Keratinocyte (primary cell): ENCODE data around the gene GIMAP8. TPM values are rescaled to one million over a fixed set of nuclear protein-coding genes. Genes with fewer than 3 reads are reported as not detected.
A peak's percentile ranks its signal among the peaks of the same experiment; 100 is the strongest.

Source experiments
- DNase-seq: peaks from one replicate; pipeline ENCODE4 v3.0.0-alpha.2; 2011; ENCODE audit warnings: low read depth, missing footprints, low spot score
- FAIRE-seq: peaks from 2 replicates; lab custom pipeline; 2011; peaks lifted over from hg19 to GRCh38; lab: Jason Lieb, UNC
- H2AFZ ChIP-seq: 2 replicates; pipeline ENCODE4 v1.6.0; 2012; ENCODE audit warnings: low read length, control low read depth, inconsistent platforms; ENCODE audit not compliant: control insufficient read depth
- H3K27ac ChIP-seq: 2 replicates; pipeline ENCODE4 v1.5.1; 2011; ENCODE audit warnings: low read length; ENCODE audit not compliant: control insufficient read depth, insufficient read depth
- H3K27me3 ChIP-seq: 3 replicates; pipeline ENCODE4 v1.6.0; 2011; ENCODE audit warnings: low read length; ENCODE audit not compliant: control insufficient read depth, insufficient read depth; ENCODE audit errors: extremely low read depth
- H3K36me3 ChIP-seq, 2 experiments: 2 replicates in 1 of 2; 3 replicates in 1 of 2; pipeline ENCODE4 v1.5.1; 2011; ENCODE audit warnings: low read length in 2 of 2, mild to moderate bottlenecking in 1 of 2; ENCODE audit not compliant: control insufficient read depth in 2 of 2, insufficient read depth in 2 of 2; ENCODE audit errors: extremely low read depth in 1 of 2
- H3K4me1 ChIP-seq: 3 replicates; pipeline ENCODE4 v1.5.1; 2011; ENCODE audit warnings: low read length; ENCODE audit not compliant: control insufficient read depth, insufficient read depth; ENCODE audit errors: extremely low read depth
- H3K4me2 ChIP-seq: 3 replicates; pipeline ENCODE4 v1.6.0; 2011; ENCODE audit warnings: low read depth, low read length; ENCODE audit not compliant: control insufficient read depth, insufficient read depth; ENCODE audit errors: extremely low read depth
- H3K4me3 ChIP-seq, 3 experiments: fragments of 200-600 bp in 1 of 3; sonication (generic) in 1 of 3; 2 replicates in 2 of 3; 3 replicates in 1 of 3; pipeline ENCODE4 v1.5.1; 2011 to 2016; ENCODE audit warnings: low read length in 3 of 3, mild to moderate bottlenecking in 3 of 3, control low read depth in 2 of 3, inconsistent platforms in 1 of 3, low read depth in 1 of 3, mixed read lengths in 1 of 3, mixed run types in 1 of 3, moderate library complexity in 1 of 3; ENCODE audit not compliant: control insufficient read depth in 2 of 3, insufficient read depth in 2 of 3; ENCODE audit errors: extremely low read depth in 1 of 3
- H3K79me2 ChIP-seq: 2 replicates; pipeline ENCODE4 v1.6.0; 2012; ENCODE audit warnings: low read length; ENCODE audit not compliant: control insufficient read depth, insufficient read depth
- H3K9ac ChIP-seq: 3 replicates; pipeline ENCODE4 v1.6.0; 2011; ENCODE audit warnings: low read length; ENCODE audit not compliant: control insufficient read depth, insufficient read depth; ENCODE audit errors: extremely low read depth
- H3K9me1 ChIP-seq: 3 replicates; pipeline ENCODE4 v1.6.0; 2011; ENCODE audit warnings: low read length; ENCODE audit not compliant: control insufficient read depth, insufficient read depth; ENCODE audit errors: extremely low read depth
- H3K9me3 ChIP-seq: 2 replicates; pipeline ENCODE4 v1.5.1; 2012; ENCODE audit warnings: low read depth, low read length; ENCODE audit not compliant: control insufficient read depth
- H4K20me1 ChIP-seq: 3 replicates; pipeline ENCODE4 v1.6.0; 2011; ENCODE audit warnings: low read length; ENCODE audit not compliant: control insufficient read depth, insufficient read depth; ENCODE audit errors: extremely low read depth
- EZH2 ChIP-seq: IDR thresholded peaks from one replicate; pipeline ENCODE4 v1.6.1; 2012; ENCODE audit warnings: inconsistent platforms, mild to moderate bottlenecking, low read length, moderate library complexity
- dilution Hi-C: fragments of 300-500 bp; cut with MboI; formaldehyde crosslinking; loops from one replicate; pipeline ENCODE4 v1.7.0; 2020; ENCODE audit warnings: low sequenced_read_pairs; ENCODE audit not compliant: extremely low pct_ligation_motif_present
- polyA plus RNA-seq, 5 experiments: library from polyadenylated mRNA; depleted of rRNA in 3 of 5; stranded (reverse) in 3 of 5; stranded (forward) in 1 of 5; unstranded in 1 of 5; fragments of >200 nt; gene quantifications; 1 replicate in 1 of 5; 2 replicates in 3 of 5; 3 replicates in 1 of 5; pipeline versions ENCODE4 v1.2.1 to v1.2.3, GENCODE V29; 2011 to 2012; ENCODE audit warnings: missing spikeins in 2 of 5, low read depth in 1 of 5, low replicate concordance in 1 of 5
- TF ChIP-seq, protein P1 (sequence below), 3 experiments: IDR thresholded peaks in 1 of 3; conservative IDR thresholded peaks in 1 of 3; optimal IDR thresholded peaks in 1 of 3; 2 replicates in 2 of 3; 3 replicates in 1 of 3; pipeline versions ENCODE3 to v1.5.1; 2011; ENCODE audit warnings: low read length in 3 of 3, mild to moderate bottlenecking in 3 of 3, moderate library complexity in 2 of 3, control low read depth in 1 of 3, inconsistent platforms in 1 of 3; ENCODE audit not compliant: insufficient read depth in 2 of 3; ENCODE audit errors: extremely low read depth in 1 of 3

The GIMAP8 gene
- polyA plus RNA-seq, 1 donor (not counting 4 experiments of a cell fraction or from before 2014, with no cell fraction given), result 0.26 TPM

DNA sequence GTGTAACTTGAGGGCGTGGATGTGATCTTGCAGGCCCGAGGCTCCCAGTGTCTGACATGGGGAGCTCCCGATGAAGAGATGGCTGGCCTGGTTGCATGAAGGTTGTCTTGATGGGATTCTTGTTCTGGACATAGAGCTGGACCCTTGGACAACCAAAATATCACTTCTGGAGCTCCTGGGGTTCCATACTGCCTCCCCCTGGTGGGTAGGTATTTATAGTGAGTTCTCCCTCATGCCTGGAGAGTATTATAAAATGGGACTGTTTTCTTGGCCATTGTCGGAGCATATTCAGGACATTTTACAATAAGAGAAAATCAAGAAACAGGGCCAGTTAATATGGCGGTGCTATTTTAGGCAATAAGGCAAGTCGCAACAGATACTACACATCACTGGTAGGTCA, 32.6 kb upstream of the GIMAP8 start:
- no peak overlapping the region for H3K4me3 ChIP-seq
- no peak overlapping the region for H2AFZ ChIP-seq
- no peaks in the 10 kb centered on the region for H3K36me3 ChIP-seq
- H3K9me3 ChIP-seq, result no peaks in the 10 kb centered on the region
- TF ChIP-seq, protein P1, sequence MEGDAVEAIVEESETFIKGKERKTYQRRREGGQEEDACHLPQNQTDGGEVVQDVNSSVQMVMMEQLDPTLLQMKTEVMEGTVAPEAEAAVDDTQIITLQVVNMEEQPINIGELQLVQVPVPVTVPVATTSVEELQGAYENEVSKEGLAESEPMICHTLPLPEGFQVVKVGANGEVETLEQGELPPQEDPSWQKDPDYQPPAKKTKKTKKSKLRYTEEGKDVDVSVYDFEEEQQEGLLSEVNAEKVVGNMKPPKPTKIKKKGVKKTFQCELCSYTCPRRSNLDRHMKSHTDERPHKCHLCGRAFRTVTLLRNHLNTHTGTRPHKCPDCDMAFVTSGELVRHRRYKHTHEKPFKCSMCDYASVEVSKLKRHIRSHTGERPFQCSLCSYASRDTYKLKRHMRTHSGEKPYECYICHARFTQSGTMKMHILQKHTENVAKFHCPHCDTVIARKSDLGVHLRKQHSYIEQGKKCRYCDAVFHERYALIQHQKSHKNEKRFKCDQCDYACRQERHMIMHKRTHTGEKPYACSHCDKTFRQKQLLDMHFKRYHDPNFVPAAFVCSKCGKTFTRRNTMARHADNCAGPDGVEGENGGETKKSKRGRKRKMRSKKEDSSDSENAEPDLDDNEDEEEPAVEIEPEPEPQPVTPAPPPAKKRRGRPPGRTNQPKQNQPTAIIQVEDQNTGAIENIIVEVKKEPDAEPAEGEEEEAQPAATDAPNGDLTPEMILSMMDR (optimal IDR thresholded peaks at IDR 0.05 in 1 of 3, IDR thresholded peaks at IDR 0.05 in 1 of 3, conservative IDR thresholded peaks at IDR 0.05 in 1 of 3; ENCODE audit: extremely low read depth in 1 of 3, insufficient read depth in 2 of 3, low read length in 3 of 3), result peak in 1 of 3 experiments; percentile 6
- no peak for TF ChIP-seq EZH2
- H3K27ac ChIP-seq, result no peak overlapping the region
- no peak for FAIRE-seq
- no peaks in the 10 kb centered on the region for H4K20me1 ChIP-seq
- H3K9ac ChIP-seq, result no peak overlapping the region
- no peaks in the 10 kb centered on the region for H3K9me1 ChIP-seq
- H3K27me3 ChIP-seq, result no peaks in the 10 kb centered on the region
- DNase-seq, result no peak
- H3K4me1 ChIP-seq, result no peaks in the 10 kb centered on the region
- no peak overlapping the region for H3K4me2 ChIP-seq
- dilution Hi-C loops, result no loop called here
- H3K79me2 ChIP-seq, result no peaks in the 10 kb centered on the region

DNA sequence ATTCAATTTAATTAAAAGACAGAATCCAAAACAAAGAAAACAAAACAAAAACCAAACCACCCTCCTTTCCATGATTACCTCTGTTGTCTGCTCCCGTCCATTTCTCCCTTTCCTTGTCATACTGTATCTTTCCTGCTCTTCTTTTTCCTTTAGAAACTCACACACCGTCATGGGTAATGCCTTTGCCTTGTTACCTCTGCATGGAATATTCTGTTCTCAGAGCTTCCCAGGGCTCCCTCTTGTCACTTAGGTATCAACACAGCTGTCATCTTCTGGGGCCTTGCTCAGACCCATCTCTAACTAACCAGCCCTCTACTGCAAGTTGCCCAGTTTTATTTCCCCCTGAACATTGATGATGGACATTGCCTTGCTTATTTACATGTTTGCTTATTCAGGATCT, 30.2 kb upstream of the GIMAP8 start:
- Histone ChIP-seq H3K27me3 (no peaks in the 10 kb centered on the region), H4K20me1 (no peaks in the 10 kb centered on the region), H3K4me3 (no peak overlapping the region), H3K4me1 (no peaks in the 10 kb centered on the region), H2AFZ (no peak overlapping the region), H3K79me2 (no peaks in the 10 kb centered on the region), H3K4me2 (no peak overlapping the region), H3K9me3 (no peaks in the 10 kb centered on the region), H3K9me1 (no peaks in the 10 kb centered on the region), H3K27ac (no peak overlapping the region), H3K9ac (no peak overlapping the region), H3K36me3 (no peaks in the 10 kb centered on the region)
- FAIRE-seq (no peak), DNase-seq (no peak)
- dilution Hi-C loops, result no loop called here
- TF ChIP-seq EZH2, result no peak
- TF ChIP-seq, protein P1 (optimal IDR thresholded peaks at IDR 0.05 in 1 of 3, IDR thresholded peaks at IDR 0.05 in 1 of 3, conservative IDR thresholded peaks at IDR 0.05 in 1 of 3; ENCODE audit: extremely low read depth in 1 of 3, insufficient read depth in 2 of 3, low read length in 3 of 3), result no peak
